ENCODE data around the gene RNF121. TPM values are rescaled to one million over a fixed set of nuclear protein-coding genes. Genes with fewer than 3 reads are reported as not detected.

Gene RNF121
- total and polyA plus RNA-seq, 7 experiments from 2014 or later = 8.8 to 37.2 (median 20.2) TPM

GRCh38 chr11:71990701-71991100 is 61.9 kb downstream of the RNF121 start:
- Mint-ChIP-seq H3K36me3 (peaks cover 6 to 23% (median 13%) of the 10 kb centered on the region in 5 donors), H3K4me1 (peaks cover 0 to 12% (median 0%) of the 10 kb centered on the region in 7 donors), H3K27ac (peak overlapping the region in 1 of 9 donors; percentile 4), H3K27me3 (no peaks in the 10 kb centered on the region), H3K9me3 (no peaks in the 10 kb centered on the region), H3K4me3 (no peak overlapping the region)
- ChIA-PET POLR2A (no interaction called here), CTCF (interaction anchor here (3.3 kb wide), 1 partner anchor 100 kb away, joined by 7 read pairs; no protein-coding TSS in a partner anchor)
- DNase-seq (no peak), ATAC-seq (no peak)
- Histone ChIP-seq H3K27me3 (ENCODE audit: control insufficient read depth in 2 of 2, insufficient read depth in 2 of 2, low read length in 2 of 2) (no peaks in the 10 kb centered on the region), H3K36me3 (ENCODE audit: control insufficient read depth in 2 of 3, insufficient read depth in 3 of 3, low read length in 3 of 3) (peaks cover 0 to 22% (median 0%) of the 10 kb centered on the region in 3 experiments), H3K9me3 (ENCODE audit: control insufficient read depth in 2 of 3, low read length in 3 of 3) (no peaks in the 10 kb centered on the region), H3K4me3 (ENCODE audit: low read length) (no peak overlapping the region), H3K4me1 (ENCODE audit: control insufficient read depth in 2 of 2, insufficient read depth in 2 of 2, low read length in 2 of 2) (no peaks in the 10 kb centered on the region), H3K27ac (ENCODE audit: low read depth, low read length) (no peak overlapping the region)
- intact Hi-C loops (cut with micrococcal nuclease) = no loop called here

DNA sequence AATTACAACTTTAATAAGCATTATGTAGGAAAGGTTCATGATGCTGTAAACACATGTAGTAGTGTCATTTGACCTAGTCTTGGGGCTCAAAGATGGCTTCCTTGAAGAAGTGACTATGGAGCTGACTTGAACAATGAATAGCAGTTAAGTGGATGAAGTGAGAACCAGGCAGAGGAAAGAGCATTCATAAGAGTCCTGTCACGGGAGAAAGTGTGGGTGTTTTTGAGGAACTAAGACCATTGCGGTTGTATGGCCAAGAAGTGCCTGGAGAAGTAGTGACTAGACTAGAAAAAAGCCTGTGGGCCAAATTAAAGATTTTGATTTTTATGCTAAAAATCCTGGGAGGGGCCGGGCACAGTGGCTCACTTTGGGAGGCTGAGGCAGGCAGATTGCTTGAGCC is 62.6 kb downstream of the RNF121 start:
- no peak overlapping the region for H3K27ac ChIP-seq (ENCODE audit: low read depth, low read length)
- ChIA-PET POLR2A (no interaction called here), CTCF (interaction anchor here (0.7 kb wide), 1 partner anchor 1168 kb away, joined by 4 read pairs; no protein-coding TSS in a partner anchor)
- H3K9me3 ChIP-seq (ENCODE audit: control insufficient read depth in 2 of 3, low read length in 3 of 3) = no peaks in the 10 kb centered on the region
- Mint-ChIP-seq H3K4me3 (no peak overlapping the region), H3K36me3 (peaks cover 5 to 23% (median 9%) of the 10 kb centered on the region in 5 donors), H3K9me3 (no peaks in the 10 kb centered on the region), H3K27ac (peak overlapping the region in 1 of 9 donors; percentile 38), H3K27me3 (no peaks in the 10 kb centered on the region), H3K4me1 (peaks cover 0 to 12% (median 0%) of the 10 kb centered on the region in 7 donors)
- H3K4me1 ChIP-seq (ENCODE audit: control insufficient read depth in 2 of 2, insufficient read depth in 2 of 2, low read length in 2 of 2) = no peaks in the 10 kb centered on the region
- no peak overlapping the region for H3K4me3 ChIP-seq (ENCODE audit: low read length)
- ATAC-seq (peak; percentile 84), DNase-seq (no peak)
- no peaks in the 10 kb centered on the region for H3K27me3 ChIP-seq (ENCODE audit: control insufficient read depth in 2 of 2, insufficient read depth in 2 of 2, low read length in 2 of 2)
- peaks cover 0 to 22% (median 0%) of the 10 kb centered on the region in 3 experiments for H3K36me3 ChIP-seq (ENCODE audit: control insufficient read depth in 2 of 3, insufficient read depth in 3 of 3, low read length in 3 of 3)
- intact Hi-C loops (cut with micrococcal nuclease) = no loop called here

DNA sequence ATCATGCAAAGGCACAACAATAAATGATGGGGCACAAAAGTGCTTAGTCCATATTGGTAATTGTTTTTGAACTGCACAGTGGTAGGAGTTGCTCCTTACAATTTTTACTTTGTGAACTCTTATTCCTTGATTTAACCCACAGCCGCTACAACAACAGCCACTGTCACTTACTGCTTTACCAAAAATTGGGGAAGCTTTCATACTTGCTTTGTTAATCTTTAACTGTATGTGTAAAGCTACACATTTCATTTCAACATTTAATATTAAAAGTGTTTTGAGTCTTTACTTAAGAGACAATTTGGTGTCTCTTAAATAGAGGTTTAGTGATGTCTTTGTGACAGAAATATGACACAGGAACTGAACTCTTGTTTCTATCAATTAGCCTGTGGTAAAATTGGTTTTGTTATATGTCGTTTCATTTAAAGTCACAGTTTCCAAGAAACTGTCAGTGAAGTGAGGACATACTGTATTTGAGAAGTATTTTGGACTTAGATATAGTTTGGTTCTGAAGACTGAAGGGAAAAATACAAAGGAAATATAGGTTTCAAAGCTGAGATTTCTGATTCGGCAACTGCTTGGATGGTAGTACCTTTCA is 63.4 kb downstream of the RNF121 start:
- Histone ChIP-seq H3K27me3 (ENCODE audit: control insufficient read depth in 2 of 2, insufficient read depth in 2 of 2, low read length in 2 of 2) (no peaks in the 10 kb centered on the region), H3K4me3 (ENCODE audit: low read length) (no peak overlapping the region), H3K9me3 (ENCODE audit: control insufficient read depth in 2 of 3, low read length in 3 of 3) (no peaks in the 10 kb centered on the region), H3K27ac (ENCODE audit: low read depth, low read length) (no peak overlapping the region), H3K4me1 (ENCODE audit: control insufficient read depth in 2 of 2, insufficient read depth in 2 of 2, low read length in 2 of 2) (no peaks in the 10 kb centered on the region), H3K36me3 (ENCODE audit: control insufficient read depth in 2 of 3, insufficient read depth in 3 of 3, low read length in 3 of 3) (peaks cover 0 to 16% (median 0%) of the 10 kb centered on the region in 3 experiments)
- no peaks in the 10 kb centered on the region for H3K27me3 Mint-ChIP-seq
- peaks cover 5 to 22% (median 9%) of the 10 kb centered on the region in 5 donors for H3K36me3 Mint-ChIP-seq
- no peak overlapping the region for H3K4me3 Mint-ChIP-seq
- ATAC-seq = no peak
- peaks cover 0 to 12% (median 0%) of the 10 kb centered on the region in 7 donors for H3K4me1 Mint-ChIP-seq
- no peak for DNase-seq
- POLR2A ChIA-PET = no interaction called here
- H3K9me3 Mint-ChIP-seq = no peaks in the 10 kb centered on the region
- H3K27ac Mint-ChIP-seq = no peak overlapping the region
- intact Hi-C loops (cut with micrococcal nuclease) = no loop called here
- CTCF ChIA-PET = no interaction called here

- peaks cover 6 to 17% (median 13%) of the 10 kb centered on the region in 5 donors for H3K36me3 Mint-ChIP-seq
- H3K4me3 ChIP-seq (ENCODE audit: low read length) = no peak overlapping the region
- no peak overlapping the region for H3K27ac ChIP-seq (ENCODE audit: low read depth, low read length)
- no peak overlapping the region for H3K27ac Mint-ChIP-seq
- no peaks in the 10 kb centered on the region for H3K9me3 ChIP-seq (ENCODE audit: control insufficient read depth in 2 of 3, low read length in 3 of 3)
- H3K4me1 Mint-ChIP-seq = peaks cover 19 to 30% (median 19%) of the 10 kb centered on the region in 7 donors
- ChIA-PET POLR2A (no interaction called here), CTCF (no interaction called here)
- ATAC-seq = no peak
- H3K4me3 Mint-ChIP-seq = no peak overlapping the region
- H3K36me3 ChIP-seq (ENCODE audit: control insufficient read depth in 2 of 3, insufficient read depth in 3 of 3, low read length in 3 of 3) = peaks cover 0 to 8% (median 0%) of the 10 kb centered on the region in 3 experiments
- H3K27me3 ChIP-seq (ENCODE audit: control insufficient read depth in 2 of 2, insufficient read depth in 2 of 2, low read length in 2 of 2) = no peaks in the 10 kb centered on the region
- intact Hi-C loops (cut with micrococcal nuclease) = no loop called here
- DNase-seq = no peak
- H3K4me1 ChIP-seq (ENCODE audit: control insufficient read depth in 2 of 2, insufficient read depth in 2 of 2, low read length in 2 of 2) = peaks cover 14 to 15% of the 10 kb centered on the region in 2 donors
- H3K27me3 Mint-ChIP-seq = no peaks in the 10 kb centered on the region
- H3K9me3 Mint-ChIP-seq = no peaks in the 10 kb centered on the region
These were observed 65.9 kb downstream of the RNF121 start for GRCh38 chr11:71994786-71995185.

DNA sequence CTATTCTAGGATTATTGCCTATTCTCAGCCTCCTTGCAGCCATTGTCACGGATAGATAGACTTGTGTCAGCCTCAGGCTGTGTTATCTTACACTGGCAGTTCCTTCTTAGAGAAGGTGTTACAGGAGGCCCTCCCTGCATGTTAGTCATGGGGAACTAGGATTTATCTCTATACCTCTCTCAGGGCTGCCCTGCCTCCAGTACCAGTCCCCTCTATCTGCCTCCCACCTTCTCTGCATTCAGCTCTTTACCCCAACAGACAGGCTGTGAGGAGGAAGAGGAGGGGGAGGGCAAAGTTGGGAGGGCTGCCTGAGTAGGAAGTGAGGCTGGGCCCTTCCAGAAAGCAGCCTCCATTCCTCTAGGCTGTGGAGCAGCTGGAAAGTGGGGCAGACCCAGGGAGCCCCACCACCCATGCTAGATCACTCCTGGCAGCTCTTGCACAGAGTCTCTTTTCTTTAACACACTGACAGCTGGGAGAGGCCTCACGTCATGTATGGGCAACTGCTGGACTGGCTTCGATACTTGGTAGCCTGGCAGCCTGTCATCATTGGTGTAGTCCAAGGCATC is 67.0 kb downstream of the RNF121 start:
- H3K27me3 Mint-ChIP-seq = no peaks in the 10 kb centered on the region
- DNase-seq (no peak), ATAC-seq (no peak)
- peaks cover 0 to 9% (median 0%) of the 10 kb centered on the region in 3 experiments for H3K36me3 ChIP-seq (ENCODE audit: control insufficient read depth in 2 of 3, insufficient read depth in 3 of 3, low read length in 3 of 3)
- no peak overlapping the region for H3K4me3 ChIP-seq (ENCODE audit: low read length)
- H3K27ac ChIP-seq (ENCODE audit: low read depth, low read length) = no peak overlapping the region
- H3K4me1 ChIP-seq (ENCODE audit: control insufficient read depth in 2 of 2, insufficient read depth in 2 of 2, low read length in 2 of 2) = peaks cover 14 to 19% of the 10 kb centered on the region in 2 donors
- peaks cover 21 to 34% (median 28%) of the 10 kb centered on the region in 7 donors for H3K4me1 Mint-ChIP-seq
- H3K27me3 ChIP-seq (ENCODE audit: control insufficient read depth in 2 of 2, insufficient read depth in 2 of 2, low read length in 2 of 2) = no peaks in the 10 kb centered on the region
- peaks cover 6 to 17% (median 8%) of the 10 kb centered on the region in 5 donors for H3K36me3 Mint-ChIP-seq
- ChIA-PET POLR2A (no interaction called here), CTCF (interaction anchor here (0.5 kb wide), 1 partner anchor 13 kb away, joined by 3 read pairs; no protein-coding TSS in a partner anchor)
- H3K9me3 ChIP-seq (ENCODE audit: control insufficient read depth in 2 of 3, low read length in 3 of 3) = no peaks in the 10 kb centered on the region
- H3K4me3 Mint-ChIP-seq = no peak overlapping the region
- H3K9me3 Mint-ChIP-seq = no peaks in the 10 kb centered on the region
- intact Hi-C loops (cut with micrococcal nuclease) = no loop called here
- peak overlapping the region in 1 of 9 donors; percentile 50 for H3K27ac Mint-ChIP-seq

- H3K9me3 ChIP-seq (ENCODE audit: control insufficient read depth in 2 of 3, low read length in 3 of 3) = no peaks in the 10 kb centered on the region
- H3K36me3 Mint-ChIP-seq = peaks cover 2 to 17% (median 7%) of the 10 kb centered on the region in 5 donors
- no peak overlapping the region for H3K4me3 Mint-ChIP-seq
- no peak overlapping the region for H3K4me3 ChIP-seq (ENCODE audit: low read length)
- intact Hi-C loops (cut with micrococcal nuclease) = no loop called here
- H3K9me3 Mint-ChIP-seq = no peaks in the 10 kb centered on the region
- ChIA-PET POLR2A (no interaction called here), CTCF (no interaction called here)
- no peaks in the 10 kb centered on the region for H3K27me3 ChIP-seq (ENCODE audit: control insufficient read depth in 2 of 2, insufficient read depth in 2 of 2, low read length in 2 of 2)
- peaks cover 14 to 19% of the 10 kb centered on the region in 2 donors for H3K4me1 ChIP-seq (ENCODE audit: control insufficient read depth in 2 of 2, insufficient read depth in 2 of 2, low read length in 2 of 2)
- no peak overlapping the region for H3K27ac ChIP-seq (ENCODE audit: low read depth, low read length)
- no peaks in the 10 kb centered on the region for H3K27me3 Mint-ChIP-seq
- ATAC-seq (no peak), DNase-seq (no peak)
- peaks cover 0 to 13% (median 0%) of the 10 kb centered on the region in 3 experiments for H3K36me3 ChIP-seq (ENCODE audit: control insufficient read depth in 2 of 3, insufficient read depth in 3 of 3, low read length in 3 of 3)
- H3K27ac Mint-ChIP-seq = peak overlapping the region in 1 of 9 donors; percentile 1
- H3K4me1 Mint-ChIP-seq = peaks cover 21 to 38% (median 28%) of the 10 kb centered on the region in 7 donors
These were observed 67.7 kb downstream of the RNF121 start for GRCh38 chr11:71996517-71996916.

All from naive thymus-derived CD4-positive, alpha-beta T cell (primary cell).